ENCODE results near the gene F2RL1.

F2RL1 gene

DNA sequence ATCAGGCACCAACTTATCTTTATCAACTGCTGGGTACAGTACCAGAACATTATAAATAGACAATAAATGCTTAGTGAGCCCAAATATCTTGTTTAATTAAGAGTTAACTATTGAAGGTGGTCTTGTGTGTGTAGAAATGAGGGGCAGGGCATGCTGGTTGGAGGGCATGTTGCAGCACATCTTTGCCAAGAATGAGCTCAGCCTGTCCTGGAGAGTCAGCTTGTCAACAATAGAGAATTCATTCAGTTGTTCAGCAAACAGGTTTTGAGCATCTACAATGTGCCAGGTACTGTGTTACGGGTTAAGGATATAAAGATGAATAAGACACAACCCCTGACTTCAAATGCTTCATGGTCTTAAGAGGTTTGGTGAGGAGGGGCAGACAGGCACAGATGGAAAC, 19.2 kb upstream of the F2RL1 start:
- no peak overlapping the region for H3K4me3 ChIP-seq (ENCODE audit: low read length)
- no peak for DNase-seq (ENCODE audit: low read depth)
- TF ChIP-seq, protein P1, sequence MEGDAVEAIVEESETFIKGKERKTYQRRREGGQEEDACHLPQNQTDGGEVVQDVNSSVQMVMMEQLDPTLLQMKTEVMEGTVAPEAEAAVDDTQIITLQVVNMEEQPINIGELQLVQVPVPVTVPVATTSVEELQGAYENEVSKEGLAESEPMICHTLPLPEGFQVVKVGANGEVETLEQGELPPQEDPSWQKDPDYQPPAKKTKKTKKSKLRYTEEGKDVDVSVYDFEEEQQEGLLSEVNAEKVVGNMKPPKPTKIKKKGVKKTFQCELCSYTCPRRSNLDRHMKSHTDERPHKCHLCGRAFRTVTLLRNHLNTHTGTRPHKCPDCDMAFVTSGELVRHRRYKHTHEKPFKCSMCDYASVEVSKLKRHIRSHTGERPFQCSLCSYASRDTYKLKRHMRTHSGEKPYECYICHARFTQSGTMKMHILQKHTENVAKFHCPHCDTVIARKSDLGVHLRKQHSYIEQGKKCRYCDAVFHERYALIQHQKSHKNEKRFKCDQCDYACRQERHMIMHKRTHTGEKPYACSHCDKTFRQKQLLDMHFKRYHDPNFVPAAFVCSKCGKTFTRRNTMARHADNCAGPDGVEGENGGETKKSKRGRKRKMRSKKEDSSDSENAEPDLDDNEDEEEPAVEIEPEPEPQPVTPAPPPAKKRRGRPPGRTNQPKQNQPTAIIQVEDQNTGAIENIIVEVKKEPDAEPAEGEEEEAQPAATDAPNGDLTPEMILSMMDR (conservative IDR thresholded peaks at IDR 0.05; ENCODE audit: low read length) = no peak

DNA sequence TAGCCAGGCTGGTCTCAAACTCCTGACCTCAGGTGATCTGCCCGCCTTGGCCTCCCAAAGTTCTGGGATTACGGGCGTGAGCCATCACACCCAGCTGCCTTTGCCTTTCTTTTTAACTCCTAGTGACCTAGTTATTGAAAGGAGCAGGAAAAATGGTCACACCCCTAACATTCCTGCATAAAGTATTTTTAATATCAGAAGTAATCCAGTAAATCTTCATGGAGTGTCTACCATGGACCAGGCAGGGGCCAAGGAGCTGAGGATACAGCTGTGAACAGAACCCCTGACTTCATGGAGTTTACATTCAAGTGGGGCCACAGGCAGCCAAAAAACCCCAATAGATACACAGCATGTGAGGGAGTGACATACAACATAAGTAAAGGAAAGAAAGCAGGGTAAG, 18.3 kb upstream of the F2RL1 start:
- H3K4me3 ChIP-seq (ENCODE audit: low read length) = no peak overlapping the region
- TF ChIP-seq, protein P1 (conservative IDR thresholded peaks at IDR 0.05; ENCODE audit: low read length) = no peak
- no peak for DNase-seq (ENCODE audit: low read depth)

DNA sequence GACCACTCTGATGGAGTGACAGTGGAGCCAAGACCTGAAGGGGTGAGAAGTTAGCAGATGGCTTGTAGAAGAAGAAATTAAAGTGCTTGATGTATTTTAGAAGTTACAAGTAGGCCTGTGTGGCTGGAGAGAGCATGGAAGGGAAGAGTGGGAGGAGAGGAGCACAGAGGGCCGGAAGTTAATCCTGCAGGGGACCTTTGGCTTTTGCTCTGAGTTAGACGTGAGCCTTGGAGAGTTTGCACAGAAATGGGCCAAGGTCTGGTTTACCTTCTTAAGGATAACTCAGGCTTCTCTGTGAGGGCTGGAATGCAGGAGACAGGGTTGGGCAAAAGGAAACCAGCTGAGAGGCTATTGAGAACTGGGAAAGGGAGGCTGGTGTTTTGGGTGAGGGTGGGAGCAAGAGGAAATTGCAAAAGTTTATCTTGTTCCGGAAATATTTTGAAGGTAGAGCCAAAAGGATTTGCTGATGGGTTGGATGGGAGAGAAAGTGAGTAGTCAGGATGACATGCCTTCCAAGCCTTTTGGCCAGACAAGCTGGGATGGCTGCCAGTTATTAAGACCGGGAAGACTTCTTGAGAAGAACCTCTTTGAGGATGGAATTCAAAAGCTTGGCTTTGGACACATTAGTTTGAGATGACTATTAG, 17.5 kb upstream of the F2RL1 start:
- DNase-seq (ENCODE audit: low read depth) = peak; percentile 87

DNA sequence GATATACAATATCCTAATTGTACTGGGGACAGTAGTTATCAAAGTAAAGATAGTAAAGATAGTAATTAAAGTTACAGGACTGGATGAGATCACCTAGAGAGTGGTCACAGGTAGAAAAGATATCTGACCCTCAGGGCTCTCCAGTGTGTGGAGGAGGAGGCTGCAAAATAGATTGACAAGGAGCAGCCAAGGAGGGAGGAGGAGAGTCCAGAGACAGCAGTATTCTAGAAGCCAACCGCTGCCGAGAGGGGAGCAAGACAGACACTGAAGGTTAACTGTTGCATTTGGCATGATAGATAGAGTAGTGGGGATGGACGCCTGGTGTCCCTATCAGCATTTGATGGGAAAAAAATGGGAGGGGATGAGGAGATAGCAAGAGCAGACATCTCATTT, 17.0 kb upstream of the F2RL1 start:
- H3K4me3 ChIP-seq (ENCODE audit: low read length) = no peak overlapping the region
- DNase-seq (ENCODE audit: low read depth) = no peak
- TF ChIP-seq, protein P1 (conservative IDR thresholded peaks at IDR 0.05; ENCODE audit: low read length) = no peak

More for the DNA sequence above, 17.5 kb upstream of the F2RL1 start:
- TF ChIP-seq, protein P1 (conservative IDR thresholded peaks at IDR 0.05; ENCODE audit: low read length) = no peak
- H3K4me3 ChIP-seq (ENCODE audit: low read length) = no peak overlapping the region

DNA sequence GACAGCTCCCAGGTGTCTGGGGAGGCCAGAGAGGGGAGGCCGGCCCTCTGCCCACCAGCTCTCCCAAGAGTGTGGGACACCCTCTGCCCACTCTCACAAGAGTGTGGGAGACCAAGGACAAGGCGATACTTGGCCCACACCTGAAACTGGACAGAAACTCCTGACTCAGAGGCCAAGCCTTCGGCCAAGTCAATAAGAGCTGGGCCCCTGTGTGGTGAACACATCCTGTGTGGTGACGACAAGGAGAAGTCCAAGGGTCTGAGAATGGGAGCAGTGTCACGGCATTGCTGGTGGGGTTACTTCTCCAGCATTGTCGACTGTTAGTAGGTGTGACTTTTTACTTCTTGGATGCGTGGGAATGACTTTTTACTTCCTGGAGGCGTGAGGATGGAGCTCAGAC, 14.6 kb upstream of the F2RL1 start:
- TF ChIP-seq, protein P1 (conservative IDR thresholded peaks at IDR 0.05; ENCODE audit: low read length) = no peak
- H3K4me3 ChIP-seq (ENCODE audit: low read length) = no peak overlapping the region
- DNase-seq (ENCODE audit: low read depth) = no peak

DNA sequence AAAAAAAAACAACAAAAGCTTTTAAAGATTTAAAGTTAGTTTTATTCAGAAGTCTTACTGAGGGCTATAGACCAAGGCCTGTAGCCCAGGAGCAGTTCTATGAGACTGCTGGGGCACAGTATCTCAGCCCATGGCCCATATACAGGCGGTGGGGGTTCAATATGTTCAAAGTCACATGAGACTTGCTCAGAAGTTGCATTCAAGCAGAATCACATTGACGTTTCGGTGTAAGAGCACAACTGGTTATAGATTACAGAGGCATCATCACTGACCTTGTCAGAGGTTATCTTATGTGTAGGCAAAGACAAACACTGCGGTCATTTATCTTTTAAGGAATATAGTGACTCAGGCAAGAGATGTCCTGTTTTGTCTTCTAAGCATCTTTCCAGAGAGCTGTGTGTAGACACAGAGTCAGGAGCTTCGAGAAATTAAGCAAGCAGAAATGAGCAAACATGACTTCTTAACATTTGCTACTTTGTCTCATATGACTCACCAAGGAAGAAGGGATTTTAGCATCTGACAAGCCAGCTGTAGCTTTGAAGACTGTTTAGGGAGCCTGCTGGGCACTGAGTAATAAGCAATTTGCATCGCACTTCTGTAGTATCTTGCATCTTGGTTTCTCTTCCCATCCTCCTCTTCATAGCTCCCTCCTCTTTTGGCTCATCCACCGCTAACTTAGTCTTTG, 12.9 kb upstream of the F2RL1 start:
- H3K4me3 ChIP-seq (ENCODE audit: low read length) = no peak overlapping the region
- TF ChIP-seq, protein P1 (conservative IDR thresholded peaks at IDR 0.05; ENCODE audit: low read length) = no peak
- DNase-seq (ENCODE audit: low read depth) = peak; percentile 92

DNA sequence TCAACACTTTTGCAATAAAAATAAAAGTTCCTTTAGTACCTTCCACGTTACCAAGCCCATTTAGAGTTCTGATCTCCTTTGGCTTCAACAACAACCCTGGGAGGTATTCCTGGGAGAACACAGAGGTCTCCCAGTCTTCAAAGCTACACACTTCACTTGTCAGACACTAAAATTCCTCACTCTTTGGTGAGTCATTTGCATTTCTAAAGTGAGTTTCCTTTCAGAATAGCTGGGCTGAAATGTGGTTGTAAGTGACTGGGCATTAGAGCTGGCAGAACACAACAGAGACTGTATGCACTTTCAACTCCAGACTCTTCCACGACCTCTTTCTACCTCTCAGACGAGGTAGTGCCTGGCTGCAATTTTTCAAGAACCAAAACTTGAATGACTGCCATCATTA, 11.5 kb upstream of the F2RL1 start:
- DNase-seq (ENCODE audit: low read depth) = peak; percentile 57
- TF ChIP-seq, protein P1 (conservative IDR thresholded peaks at IDR 0.05; ENCODE audit: low read length) = no peak
- H3K4me3 ChIP-seq (ENCODE audit: low read length) = no peak overlapping the region
